OCI-LY3 (cell line): ENCODE measurements around the gene IQGAP1.

Experiments used
- CTCF ChIP-seq: fragments of 200-600, 300-600 bp; sonication (generic); IDR thresholded peaks from 2 replicates; pipeline ENCODE4 v1.5.1; 2014; ENCODE audit warnings: antibody characterized with exemption, low read length, low read depth
- EZH2phosphoT487 ChIP-seq: fragments of 200-600 bp; shearing (Covaris generic); IDR thresholded peaks from 2 replicates; pipeline ENCODE4 v1.6.1; 2018; ENCODE audit warnings: antibody characterized with exemption, mixed run types, low read depth

DNA sequence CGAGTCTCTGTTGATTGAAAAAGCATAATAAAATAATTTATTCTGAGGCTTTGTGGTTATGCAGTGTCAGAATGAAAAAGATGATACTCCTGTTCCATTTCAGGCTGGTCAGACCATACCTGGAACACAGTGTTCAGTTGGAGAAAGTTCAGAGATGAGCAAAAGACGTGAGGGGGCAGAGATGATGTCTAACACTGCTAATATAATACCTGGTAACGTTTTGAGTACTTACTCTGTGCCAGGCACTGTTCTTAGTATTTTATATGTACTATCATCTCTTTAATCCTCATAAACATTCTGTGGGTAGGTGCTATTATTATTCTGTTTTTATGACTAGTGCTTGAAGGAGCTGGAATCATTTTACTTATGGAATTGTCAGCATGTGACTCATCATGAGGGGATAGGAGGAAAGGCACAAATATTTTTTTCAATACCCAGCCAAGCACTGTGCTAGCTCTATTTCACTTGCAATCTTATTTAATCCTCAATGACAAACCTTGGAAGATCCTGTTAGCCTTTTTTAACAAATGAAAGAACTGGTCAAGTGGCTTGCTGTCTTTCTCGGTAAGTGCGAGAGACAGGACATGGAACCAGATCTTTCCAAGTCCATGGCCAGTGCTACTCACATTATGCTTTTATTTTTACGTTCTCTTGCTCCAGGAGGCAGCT is 31.8 kb downstream of the IQGAP1 start:
- no peak for TF ChIP-seq CTCF
- no peak for TF ChIP-seq EZH2phosphoT487
